Measurements from ENCODE around the gene METTL2A.
"Not testable (repeated sequence)": the region's sequence is repeated elsewhere in the genome, so short reads cannot be mapped to it uniquely, and the experiment has no call there.

DNA sequence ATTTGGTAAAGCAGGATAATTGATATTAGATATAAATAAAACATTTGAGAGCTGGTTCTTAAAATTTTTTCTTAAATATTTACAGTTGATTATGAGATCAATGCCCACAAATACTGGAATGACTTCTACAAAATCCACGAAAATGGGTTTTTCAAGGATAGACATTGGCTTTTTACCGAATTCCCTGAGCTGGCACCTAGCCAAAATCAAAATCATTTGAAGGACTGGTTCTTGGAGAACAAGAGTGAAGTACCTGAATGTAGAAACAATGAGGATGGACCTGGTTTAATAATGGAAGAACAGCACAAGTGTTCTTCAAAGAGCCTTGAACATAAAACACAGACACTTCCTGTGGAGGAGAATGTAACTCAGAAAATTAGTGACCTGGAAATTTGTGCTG lies 2.5 kb downstream of the METTL2A start:
- not testable (repeated sequence) for TF ChIP-seq POLR2A, EP300, POLR2AphosphoS5 (IDR thresholded peaks at IDR 0.05)
- TF ChIP-seq, protein P1, sequence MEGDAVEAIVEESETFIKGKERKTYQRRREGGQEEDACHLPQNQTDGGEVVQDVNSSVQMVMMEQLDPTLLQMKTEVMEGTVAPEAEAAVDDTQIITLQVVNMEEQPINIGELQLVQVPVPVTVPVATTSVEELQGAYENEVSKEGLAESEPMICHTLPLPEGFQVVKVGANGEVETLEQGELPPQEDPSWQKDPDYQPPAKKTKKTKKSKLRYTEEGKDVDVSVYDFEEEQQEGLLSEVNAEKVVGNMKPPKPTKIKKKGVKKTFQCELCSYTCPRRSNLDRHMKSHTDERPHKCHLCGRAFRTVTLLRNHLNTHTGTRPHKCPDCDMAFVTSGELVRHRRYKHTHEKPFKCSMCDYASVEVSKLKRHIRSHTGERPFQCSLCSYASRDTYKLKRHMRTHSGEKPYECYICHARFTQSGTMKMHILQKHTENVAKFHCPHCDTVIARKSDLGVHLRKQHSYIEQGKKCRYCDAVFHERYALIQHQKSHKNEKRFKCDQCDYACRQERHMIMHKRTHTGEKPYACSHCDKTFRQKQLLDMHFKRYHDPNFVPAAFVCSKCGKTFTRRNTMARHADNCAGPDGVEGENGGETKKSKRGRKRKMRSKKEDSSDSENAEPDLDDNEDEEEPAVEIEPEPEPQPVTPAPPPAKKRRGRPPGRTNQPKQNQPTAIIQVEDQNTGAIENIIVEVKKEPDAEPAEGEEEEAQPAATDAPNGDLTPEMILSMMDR (IDR thresholded peaks at IDR 0.05) = not testable (repeated sequence)

Data from stomach (tissue), 4 donors.